Renal cortex interstitium (tissue), 11 donors: ENCODE measurements around the gene CEP128. TPM values are rescaled to one million over a fixed set of nuclear protein-coding genes. Genes with fewer than 3 reads are reported as not detected.

ENCODE experiments used
- DNase-seq, 11 donors: peaks; one replicate each; pipeline ENCODE4 v3.0.0-alpha.2; 2013; ENCODE audit warnings: low read depth in 9 of 11, low spot score in 4 of 11; ENCODE audit errors: extremely low read depth in 1 of 11
- polyA plus RNA-seq, 3 donors: library from polyadenylated mRNA; unstranded; fragments of 120-200 nt; gene quantifications; one replicate each; pipeline ENCODE4 v1.2.1, GENCODE V29; 2013; ENCODE audit not compliant: insufficient read length in 3 of 3

CEP128 gene
- polyA plus RNA-seq, 3 donors, result 5.6 to 6.7 (median 5.9) TPM

- no peak for DNase-seq
Measured at GRCh38 chr14:80798878-80799277, 142.7 kb downstream of the CEP128 start.

- DNase-seq, result no peak
Measured at GRCh38 chr14:80798211-80798610, 143.3 kb downstream of the CEP128 start.

GRCh38 chr14:80792771-80793170 lies 148.8 kb downstream of the CEP128 start:
- no peak for DNase-seq

- no peak for DNase-seq
Measured at GRCh38 chr14:80787876-80788275, 153.7 kb downstream of the CEP128 start.

GRCh38 chr14:80784820-80785219 lies 156.7 kb downstream of the CEP128 start:
- DNase-seq, result no peak

- no peak for DNase-seq
Measured at GRCh38 chr14:80781972-80782367, 159.6 kb downstream of the CEP128 start.

- DNase-seq, result no peak
Measured at GRCh38 chr14:80780500-80780899, 161.0 kb downstream of the CEP128 start.

GRCh38 chr14:80776657-80777056 lies 164.9 kb downstream of the CEP128 start:
- no peak for DNase-seq

- no peak for DNase-seq
Measured at GRCh38 chr14:80776186-80776585, 165.4 kb downstream of the CEP128 start.

- no peak for DNase-seq
Measured at GRCh38 chr14:80772504-80772903, 169.0 kb downstream of the CEP128 start.

GRCh38 chr14:80771201-80771600 lies 170.3 kb downstream of the CEP128 start:
- DNase-seq, result no peak

- DNase-seq, result no peak
Measured at GRCh38 chr14:80770114-80770908, 171.2 kb downstream of the CEP128 start.

GRCh38 chr14:80768646-80769045 lies 172.9 kb downstream of the CEP128 start:
- DNase-seq, result no peak

GRCh38 chr14:80764921-80765507 lies 176.5 kb downstream of the CEP128 start:
- DNase-seq, result no peak

GRCh38 chr14:80764496-80764895 lies 177.0 kb downstream of the CEP128 start:
- DNase-seq, result no peak

- no peak for DNase-seq
Measured at GRCh38 chr14:80762641-80763228, 178.8 kb downstream of the CEP128 start.

- DNase-seq, result no peak
Measured at GRCh38 chr14:80754696-80755095, 186.8 kb downstream of the CEP128 start.

- no peak for DNase-seq
Measured at GRCh38 chr14:80751285-80751684, 190.3 kb downstream of the CEP128 start.

GRCh38 chr14:80726211-80726610 lies 215.3 kb downstream of the CEP128 start:
- DNase-seq, result no peak

GRCh38 chr14:80718940-80719339 lies 222.6 kb downstream of the CEP128 start:
- no peak for DNase-seq
